EL (cell line): ENCODE results near the gene ADAMTS19.

Experiments
- DNase-seq: peaks from one replicate; pipeline ENCODE4 v3.0.0-alpha.2; 2016

Gene ADAMTS19

DNA sequence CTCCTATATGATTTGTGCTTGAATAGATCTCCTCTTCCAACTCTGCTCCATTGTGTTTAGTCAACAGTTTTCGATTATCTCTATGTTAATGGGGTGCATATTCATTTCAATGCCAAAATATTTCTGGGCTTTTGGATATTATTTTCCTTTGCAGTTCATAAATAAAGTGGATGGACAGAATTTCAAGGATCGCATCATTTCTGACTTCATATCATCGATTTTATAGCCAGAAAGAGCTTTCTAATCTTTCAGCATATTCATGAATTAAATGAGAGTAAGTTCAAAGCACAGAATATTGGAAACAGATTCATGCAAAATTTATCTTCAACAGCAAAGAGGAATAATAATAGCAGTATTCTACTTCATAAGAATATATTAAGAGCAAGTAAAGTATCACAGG lies 227.8 kb downstream of the ADAMTS19 start:
- DNase-seq, result no peak

DNA sequence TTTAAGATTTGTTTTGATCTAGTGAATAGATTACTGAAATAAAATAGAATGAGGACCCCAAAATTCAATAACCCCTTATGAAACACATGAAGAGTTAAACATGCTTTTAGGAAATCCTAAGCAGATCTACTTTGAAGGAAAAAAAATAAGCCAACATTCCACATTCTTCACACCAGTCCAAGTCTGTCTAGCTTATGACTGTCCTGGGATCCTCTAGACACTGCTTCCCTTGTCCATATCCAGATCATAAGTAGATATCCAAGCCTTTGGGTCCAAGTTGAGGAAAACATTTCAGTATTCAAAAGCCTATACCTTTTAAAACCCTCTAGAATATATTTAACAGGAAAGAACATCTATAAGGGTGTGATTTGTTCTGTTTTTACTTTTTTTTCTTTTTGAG lies 228.9 kb downstream of the ADAMTS19 start:
- no peak for DNase-seq

DNA sequence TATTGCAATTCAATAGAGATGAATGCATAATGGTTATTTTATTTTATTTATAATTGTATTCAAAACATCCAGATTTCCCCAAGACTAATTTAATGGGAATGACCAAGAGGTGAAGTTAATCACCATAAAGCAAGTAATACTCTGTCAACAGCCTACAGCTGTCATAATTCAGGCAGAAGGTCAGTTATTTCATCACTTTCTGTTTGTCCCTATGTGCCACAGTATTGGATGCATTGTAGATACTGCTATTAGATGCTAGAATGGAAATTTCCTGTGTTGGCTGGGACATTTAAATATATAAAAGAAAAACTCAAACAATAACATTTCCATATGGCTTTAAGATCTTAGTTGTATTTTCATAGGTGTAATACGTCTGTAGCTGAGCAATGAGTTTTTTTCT lies 231.1 kb downstream of the ADAMTS19 start:
- no peak for DNase-seq

DNA sequence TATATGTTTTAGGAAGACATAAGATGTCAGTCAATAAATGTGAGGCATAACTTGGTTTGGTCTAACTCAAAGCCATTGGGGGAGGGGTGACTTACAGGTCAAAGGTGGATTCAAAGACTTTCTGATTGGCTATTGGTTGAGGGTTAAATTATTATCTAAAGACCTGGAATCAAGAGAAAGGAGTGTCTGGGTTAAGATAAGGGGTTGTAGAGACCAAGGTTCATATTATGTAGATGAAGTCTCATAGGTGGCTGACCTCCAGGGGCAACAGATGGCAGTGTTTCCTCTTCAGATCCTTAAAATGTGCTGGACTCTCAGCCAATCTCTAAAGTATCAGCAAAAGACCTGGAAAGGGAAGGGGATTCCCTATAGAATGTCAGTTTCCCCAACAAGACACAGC lies 236.5 kb downstream of the ADAMTS19 start:
- no peak for DNase-seq

DNA sequence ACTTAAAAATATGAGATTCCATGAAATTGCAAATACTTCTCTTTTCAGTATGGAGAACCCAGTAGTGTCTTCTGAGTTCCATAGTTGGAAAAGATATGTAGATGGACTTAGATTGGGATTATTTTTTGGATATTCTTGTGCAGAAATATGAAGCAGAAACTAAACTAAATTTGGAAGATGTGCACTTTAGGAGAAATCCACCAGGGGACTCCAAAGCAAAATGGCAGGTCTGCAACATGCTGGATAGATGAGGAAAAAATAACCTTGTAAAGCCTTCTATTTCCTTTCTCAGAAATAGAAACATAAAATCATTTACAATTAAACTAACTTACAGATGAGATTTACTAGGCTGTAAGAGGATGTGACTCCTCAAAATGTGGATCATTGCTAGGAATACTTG lies 238.6 kb downstream of the ADAMTS19 start:
- DNase-seq, result no peak

DNA sequence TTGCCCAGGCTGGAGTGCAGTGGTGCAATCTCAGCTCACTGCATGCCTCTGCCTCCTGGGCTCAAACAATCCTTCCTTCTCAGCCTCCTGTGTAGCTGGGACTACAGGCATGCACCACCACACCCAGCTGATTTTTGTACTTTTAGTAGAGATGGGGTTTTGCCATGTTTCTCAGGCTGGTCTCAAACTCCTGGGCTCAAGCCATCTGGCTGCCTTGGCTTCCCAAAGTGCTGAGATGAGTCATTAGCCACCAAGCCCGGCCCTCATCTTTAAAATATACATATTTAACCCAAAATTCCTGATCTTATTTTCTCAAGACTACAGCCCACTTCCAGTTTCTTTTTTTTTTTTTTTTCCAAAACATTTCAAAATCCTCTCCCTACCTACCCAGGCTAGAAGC lies 256.1 kb downstream of the ADAMTS19 start:
- no peak for DNase-seq

DNA sequence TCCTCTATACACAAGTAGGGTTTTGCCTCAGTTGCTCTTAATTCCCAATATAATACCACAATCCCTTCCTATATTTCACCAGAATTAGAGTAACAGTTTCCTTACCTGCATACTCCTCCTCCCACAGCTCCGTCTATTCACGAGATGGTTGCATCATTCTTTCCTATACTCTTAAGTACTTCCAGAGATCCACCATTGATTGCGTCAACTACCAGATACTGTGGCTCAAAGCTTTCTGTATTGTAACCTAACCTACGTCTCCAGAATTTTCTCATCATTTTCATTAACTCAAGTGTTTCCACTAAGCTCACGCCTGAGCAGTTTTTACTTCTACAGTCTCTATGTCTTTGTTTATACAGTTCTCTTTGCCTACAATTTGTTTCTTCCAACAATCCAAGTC lies 256.6 kb downstream of the ADAMTS19 start:
- no peak for DNase-seq

DNA sequence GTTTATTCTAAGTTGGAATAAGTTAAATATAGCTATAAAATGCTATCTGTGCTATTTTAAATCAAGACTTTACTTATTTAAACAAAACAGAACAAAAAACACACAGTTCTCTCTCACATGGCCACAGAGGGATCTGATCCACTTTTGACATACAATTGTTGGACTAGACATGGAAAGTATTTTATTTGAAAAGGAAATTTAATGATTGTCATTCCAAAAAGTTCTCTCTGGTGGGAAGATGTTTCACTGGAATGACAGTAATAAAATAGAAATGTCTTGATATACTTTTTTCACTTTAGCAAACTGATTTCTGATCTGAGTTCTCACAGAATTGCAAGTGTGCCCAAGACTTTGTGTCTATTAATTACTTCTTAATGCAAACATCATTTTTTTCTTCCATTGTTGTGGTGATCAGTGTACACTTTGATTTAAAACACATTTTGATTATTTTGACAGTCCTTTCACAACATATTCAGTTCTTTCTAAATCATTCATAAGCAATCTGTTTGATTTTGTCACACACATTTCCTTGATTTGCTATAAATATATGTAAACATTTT lies 257.7 kb downstream of the ADAMTS19 start:
- no peak for DNase-seq

DNA sequence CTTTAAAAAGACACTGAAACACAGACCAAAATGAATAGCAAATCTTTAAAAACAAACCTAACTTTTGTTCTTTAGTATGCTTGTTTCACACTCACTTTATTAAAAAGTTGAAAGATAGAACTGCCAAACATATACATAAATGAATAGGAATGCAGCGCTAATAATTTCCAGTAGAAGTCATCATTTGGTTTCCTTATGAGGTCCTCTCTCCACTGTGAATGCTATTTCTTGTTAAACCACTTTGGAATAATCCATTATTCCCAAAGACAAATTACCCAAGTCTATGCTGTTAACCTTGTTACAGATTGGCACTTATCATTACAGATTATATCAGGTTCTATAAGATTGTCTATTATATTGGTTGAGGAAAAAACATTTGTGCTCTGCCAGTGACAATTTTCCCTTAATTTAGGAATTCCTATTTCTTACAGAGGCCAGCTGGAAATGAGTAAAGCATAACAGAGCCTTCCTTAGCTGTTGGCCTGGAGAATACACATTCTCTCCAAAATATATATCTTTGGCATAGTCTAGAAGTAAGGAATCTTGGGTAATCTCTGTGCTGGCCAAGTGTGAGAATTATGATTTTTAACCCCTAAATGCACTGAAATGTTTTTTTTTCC lies 258.5 kb downstream of the ADAMTS19 start:
- DNase-seq, result no peak

DNA sequence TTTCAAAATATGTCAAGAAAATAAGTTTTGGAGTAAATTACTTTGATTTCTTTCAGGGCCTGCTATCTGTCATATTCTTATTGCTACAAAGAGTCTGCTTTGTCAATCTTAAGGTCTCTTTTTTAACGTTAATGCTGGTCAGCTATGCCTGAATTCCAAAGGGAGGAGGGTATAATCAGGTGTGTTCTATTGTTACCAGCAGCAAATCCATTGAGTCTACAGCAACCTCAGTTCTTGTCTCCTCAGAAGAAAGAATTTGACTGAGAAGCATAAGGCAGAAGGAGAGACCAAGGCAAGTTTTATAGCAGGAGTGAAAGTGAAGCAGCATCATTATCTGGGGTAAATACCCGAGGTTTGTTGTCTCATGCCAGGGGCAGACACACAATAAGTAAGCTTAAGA lies 264.1 kb downstream of the ADAMTS19 start:
- DNase-seq, result no peak

DNA sequence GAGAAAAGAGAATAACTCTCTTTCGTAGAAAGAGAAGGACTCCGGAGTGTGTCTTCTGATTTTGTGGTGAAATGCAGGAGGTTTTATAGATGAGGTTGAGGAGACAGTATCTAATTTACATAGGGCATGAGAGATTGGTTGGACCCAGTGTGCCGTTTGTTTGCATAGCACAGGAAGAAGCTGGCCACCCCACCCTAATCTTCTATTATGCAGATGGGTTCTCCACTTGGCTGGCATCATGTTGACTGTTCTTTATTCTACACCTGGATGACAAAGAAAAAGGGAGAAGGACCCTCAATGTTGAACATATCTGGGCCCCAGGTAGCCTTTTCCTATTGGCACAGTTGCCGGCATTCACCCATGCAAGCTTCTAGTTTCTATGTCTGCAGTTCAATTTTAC lies 264.5 kb downstream of the ADAMTS19 start:
- no peak for DNase-seq

DNA sequence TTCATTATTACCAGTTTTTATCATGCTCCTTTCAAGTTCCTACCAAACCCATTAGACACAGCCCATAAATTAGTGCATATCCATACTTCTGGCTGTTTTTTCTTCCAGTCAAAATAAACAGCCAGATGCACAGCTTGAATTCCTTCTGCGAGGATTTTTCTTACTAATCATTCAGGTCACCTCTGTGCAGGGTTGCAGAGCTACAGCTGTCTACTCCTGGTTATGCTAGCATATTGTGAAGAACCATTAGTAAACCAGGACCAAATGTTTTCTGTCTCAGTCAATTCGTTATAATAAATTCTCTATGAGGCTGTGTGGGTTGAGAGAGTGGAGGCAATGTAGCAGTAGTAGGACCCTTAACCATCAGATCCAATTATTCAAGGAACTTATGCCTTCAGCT lies 279.7 kb downstream of the ADAMTS19 start:
- no peak for DNase-seq

DNA sequence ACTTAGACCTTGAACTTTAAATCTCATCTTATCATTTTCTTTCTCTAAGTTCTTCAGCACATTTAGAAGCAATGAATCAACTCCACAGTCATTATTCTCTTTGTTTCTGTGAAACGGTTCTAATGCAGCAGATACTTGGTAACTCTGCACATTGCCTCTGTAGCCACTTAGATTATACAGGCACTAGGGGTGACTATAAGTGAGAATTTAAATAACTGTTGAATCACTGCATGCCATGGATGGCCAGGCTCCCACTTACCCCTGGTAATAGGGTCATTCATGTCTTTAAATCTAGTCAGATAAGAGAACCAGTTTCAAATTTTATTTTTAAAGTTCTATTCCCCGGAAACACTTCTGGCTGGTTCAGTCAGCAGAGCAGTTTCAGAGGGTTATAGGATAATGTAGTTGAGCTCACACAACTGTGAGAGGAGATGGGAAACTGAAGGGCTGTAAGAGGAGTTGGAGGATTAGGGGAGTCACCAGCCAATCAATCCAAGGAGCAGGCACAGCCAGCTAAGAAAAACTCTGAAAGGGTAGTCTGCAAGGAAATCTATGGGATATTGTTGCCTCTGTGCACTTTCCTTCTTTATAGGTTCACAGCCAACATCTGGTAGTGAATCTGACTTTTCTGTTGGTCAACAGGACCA lies 283.6 kb downstream of the ADAMTS19 start:
- no peak for DNase-seq

DNA sequence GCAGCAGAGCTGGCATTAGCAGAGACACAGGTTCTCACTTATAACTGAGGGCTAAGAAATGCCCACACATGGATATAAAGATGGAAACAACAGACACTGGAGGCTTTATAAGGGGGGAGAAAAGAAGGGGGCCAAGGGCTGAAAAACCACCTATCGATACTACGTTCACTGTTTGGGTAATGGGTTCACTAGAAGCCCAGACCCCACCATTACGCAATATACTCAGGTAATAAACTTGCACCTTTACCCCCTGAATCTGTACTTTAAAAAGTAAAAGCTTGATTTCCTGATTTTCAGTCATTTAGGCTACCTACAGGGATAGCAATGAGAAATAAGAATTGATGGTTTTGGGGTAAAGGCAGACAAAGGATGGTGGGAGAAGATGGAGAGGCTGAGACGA lies 285.9 kb downstream of the ADAMTS19 start:
- DNase-seq, result no peak

DNA sequence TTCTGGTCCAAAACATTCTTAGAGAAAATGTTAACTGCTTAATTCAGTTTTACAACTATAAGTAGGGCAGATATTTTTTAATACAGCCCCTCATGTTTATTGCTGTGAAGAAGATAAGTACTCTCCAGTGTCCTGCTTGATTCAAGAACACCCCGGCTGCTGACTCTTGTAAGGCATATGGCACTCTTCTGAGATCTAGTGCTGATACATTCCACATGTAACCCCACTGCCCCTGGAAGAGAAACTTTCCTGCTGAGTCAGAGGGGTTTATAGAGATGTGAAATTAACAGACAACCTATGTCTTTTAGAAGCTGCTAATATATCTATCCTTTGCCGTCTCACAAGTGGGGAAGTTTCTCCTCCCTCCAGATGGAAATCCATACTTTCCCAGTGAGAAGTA lies 286.8 kb downstream of the ADAMTS19 start:
- peak; percentile 6 for DNase-seq

DNA sequence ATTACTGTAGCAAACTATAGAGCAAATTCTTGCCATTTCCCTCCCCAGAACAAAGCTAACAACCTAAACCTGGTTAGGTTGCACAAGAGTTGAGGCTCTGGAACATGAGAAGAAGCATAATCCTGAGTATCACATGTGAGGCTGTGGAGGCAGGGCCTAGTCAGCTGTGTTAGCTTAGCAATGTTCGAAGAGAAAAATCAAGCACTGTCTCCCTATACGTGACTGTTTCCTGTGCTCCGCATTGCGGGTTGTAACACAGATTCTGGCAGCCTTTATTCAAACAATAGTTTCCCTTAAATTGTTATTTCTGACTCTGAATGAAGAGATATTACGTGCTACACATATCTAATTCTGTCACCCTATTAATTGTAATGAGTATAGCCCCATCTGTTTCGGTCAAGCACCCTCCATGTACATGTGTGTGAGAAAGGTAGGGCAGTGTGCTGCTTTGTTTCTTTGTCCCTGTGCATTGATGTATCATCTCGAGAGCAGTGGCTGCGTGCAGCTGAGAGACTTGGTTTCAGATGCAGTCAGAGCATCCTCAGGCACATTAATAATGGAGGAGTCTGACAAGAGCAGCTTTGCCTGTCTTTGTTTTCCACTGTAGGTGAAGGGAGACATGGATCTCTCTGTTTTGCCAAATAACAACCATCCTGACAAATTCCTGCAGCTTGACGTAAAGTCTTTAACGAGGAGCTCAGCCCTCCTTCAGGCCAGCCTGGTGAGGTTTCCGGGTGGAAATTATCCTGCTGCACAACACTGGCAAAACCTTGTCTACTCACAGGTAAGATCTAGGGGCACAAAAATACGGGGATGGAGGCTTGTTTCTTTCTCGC lies 287.7 kb downstream of the ADAMTS19 start, which contains the start of gene MINAR2:
TSS of gene MINAR2 (plus strand) at position 523 of the 836 bp plus-strand sequence. CDS start at position 620, 97 bp downstream.
- DNase-seq, result no peak

DNA sequence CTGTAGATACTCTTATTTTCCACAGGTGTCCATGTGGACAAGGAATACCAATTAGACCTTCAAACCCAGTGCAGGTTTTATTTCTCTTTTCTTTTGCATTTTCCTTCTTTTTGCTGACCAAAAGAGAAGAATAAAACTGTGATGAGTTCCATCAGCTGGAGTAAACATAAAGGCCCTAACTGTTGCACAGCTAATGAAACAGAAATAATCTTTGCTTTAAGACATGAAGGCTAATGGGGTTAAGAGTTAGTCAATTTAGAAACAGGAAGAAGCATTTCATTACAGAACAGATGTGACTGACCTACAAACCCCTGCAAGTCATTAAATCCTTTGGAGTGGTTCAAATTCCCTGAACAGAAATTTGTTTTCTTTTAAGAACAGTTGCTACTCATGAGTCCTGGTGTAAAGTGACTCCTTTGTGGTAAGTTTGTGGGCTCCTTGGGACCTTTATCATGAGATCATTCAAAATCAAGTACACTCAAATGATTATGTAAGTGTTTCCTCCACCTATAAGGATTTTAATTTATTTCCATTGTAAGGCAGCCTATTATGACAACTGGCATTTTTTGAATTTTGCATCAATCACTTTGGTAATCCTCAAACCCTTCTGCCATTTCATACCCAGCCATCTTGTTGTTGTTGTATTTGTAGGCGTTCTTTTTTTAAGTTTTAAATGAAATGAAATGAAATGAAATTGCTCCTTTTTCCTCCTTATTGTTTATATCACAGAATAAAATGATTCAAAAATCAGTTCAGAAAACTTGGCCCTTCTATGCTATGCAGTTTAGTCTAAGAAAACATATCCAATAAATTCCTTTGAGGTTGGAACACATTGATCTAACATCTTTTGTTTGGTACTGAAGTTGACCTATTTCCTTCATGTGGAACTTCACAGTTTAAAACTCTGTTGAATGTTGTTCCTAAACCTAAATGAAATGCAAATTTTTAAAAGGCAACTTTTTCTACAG lies 289.1 kb downstream of the ADAMTS19 start:
- DNase-seq, result no peak

DNA sequence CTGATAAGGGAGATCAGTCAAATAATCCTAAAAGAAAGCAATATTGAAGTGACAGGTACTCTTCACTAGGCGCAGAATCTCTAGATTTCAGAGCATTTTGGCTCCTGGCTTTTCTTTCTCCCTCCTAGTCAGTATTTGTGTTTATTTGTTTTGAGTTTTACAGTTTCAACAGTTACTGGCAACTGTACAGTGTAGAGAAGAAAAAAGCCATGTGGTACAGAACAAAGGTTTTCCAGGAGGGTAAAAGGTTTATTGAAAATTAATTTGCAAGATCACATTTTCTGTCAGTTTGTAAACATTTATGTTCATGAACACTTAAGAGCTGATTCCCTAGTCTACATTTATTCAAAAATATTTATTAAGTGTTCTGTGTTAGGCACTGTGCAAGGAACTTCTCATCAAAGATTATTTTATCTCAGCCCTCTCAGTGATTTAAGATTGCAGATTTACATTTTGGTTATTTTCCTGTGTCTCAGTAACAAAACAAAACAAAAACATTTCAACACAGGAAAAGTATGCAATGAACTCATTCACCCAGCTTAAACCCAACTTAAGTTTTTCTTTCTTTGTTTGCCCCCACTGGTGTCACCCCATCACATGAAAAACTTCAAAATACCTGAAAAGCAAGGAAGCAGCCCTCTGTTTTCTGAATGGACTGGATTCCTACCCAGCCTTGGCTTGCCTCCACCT lies 300.7 kb downstream of the ADAMTS19 start:
- no peak for DNase-seq

DNA sequence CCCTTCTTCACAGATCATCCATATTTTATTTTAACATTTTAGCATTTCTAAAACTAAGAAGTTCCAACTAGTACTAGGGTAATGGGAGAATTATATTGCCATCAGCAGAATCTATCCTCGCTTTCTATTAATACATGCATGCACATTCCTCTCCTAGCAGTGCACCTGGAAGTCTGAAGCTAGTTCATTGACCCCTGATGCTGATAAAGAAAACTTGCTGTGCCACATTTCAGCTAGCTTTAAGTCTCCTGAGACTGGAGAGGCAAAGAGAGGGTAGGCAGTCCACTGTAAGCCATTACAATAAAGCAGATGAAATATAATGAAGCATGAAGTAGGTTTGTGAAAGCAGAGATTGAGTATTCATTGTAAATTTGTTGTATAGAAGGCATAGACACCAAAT lies 303.6 kb downstream of the ADAMTS19 start:
- DNase-seq, result no peak

DNA sequence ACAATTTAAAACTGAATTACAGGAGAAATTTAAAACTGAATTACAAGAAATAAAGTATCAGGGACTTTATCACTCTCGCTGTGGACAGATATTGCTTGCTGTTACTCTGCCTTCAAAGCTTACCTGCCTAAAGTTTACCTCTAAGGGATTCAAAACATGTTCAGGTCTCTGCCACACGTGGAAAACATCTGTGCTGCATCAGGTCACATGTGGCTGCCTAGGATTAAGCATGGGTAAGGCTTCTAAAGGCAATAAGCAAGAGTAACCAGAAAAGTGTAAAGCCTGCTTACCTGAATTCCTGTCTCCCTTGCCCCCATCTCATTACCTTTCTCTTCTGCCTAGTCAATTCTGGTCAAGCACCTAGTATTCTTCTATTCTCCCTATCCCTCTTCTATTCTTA lies 306.7 kb downstream of the ADAMTS19 start:
- no peak for DNase-seq

DNA sequence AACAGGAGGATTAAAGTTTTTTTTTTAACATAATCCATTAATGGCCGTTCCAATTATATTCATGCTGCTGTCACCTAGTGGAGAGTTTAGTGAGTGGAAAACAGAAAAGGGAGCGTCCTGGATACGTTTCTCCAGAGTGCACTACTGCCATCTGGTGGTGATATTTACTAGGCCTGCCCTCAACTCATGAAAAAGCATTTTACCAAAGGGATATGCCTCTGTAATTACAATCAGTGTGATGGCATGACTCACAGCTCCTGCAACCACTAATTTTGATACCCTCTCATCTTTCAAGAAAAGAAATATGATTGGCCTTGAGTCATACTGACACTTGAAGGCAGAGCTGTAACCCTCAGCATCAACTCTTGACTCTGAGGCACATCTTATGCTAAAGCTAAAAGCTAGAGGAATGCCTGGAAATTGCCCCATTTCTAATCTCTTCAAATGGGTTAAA lies 307.9 kb downstream of the ADAMTS19 start:
- peak; percentile 82 for DNase-seq

DNA sequence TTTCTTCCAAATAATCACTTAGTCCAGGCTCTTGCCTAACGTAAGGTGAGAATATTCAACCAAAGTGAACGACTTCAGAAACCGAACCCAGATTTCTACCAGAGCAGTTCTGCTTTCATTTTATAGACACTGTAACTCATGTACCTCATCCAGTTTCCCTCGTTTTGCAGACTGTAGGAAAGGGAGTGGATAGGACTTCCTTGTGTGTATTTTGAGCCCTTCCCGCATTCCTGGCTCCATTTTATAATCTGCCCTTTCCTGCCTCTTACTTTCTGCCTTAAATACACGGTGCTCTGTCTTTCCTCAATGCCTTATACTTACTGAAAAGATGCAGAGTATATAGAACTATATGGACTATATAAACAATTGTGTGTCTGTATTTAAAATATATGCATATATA lies 308.6 kb downstream of the ADAMTS19 start:
- no peak for DNase-seq
